ENCODE results near the gene ABCG4. TPM values are rescaled to one million over a fixed set of nuclear protein-coding genes. Genes with fewer than 3 reads are reported as not detected.
"Not testable (repeated sequence)": the region's sequence is repeated elsewhere in the genome, so short reads cannot be mapped to it uniquely, and the experiment has no call there.

The ABCG4 gene
- total RNA-seq, 1 experiment from 2014 or later, result not detected

GRCh38 chr11:119126675-119127268, 22.1 kb upstream of the ABCG4 start:
- H3K9me3 ChIP-seq (ENCODE audit: low read depth, low read length, poor library complexity, severe bottlenecking), result no peaks in the 10 kb centered on the region
- CTCF ChIA-PET, result no interaction called here

GRCh38 chr11:119130662-119131061, 18.2 kb upstream of the ABCG4 start:
- no peak overlapping the region for H3K27ac ChIP-seq (ENCODE audit: low read depth, low read length, poor library complexity, severe bottlenecking)
- no peaks in the 10 kb centered on the region for H3K27me3 ChIP-seq (replicated peaks; ENCODE audit: insufficient read depth, low read depth, low read length, poor library complexity)
- TF ChIP-seq EZH2 (IDR thresholded peaks at IDR 0.05; ENCODE audit: borderline replicate concordance, low read depth, low read length, poor library complexity, severe bottlenecking) (no peak), CTCF (conservative IDR thresholded peaks at IDR 0.05; ENCODE audit: low read depth, low read length) (no peak)
- peaks cover 25% of the 10 kb centered on the region for H3K36me3 ChIP-seq (ENCODE audit: insufficient read depth, low read length, poor library complexity, severe bottlenecking)
- ChIA-PET POLR2A (ENCODE audit: low non-redundant PET) (interaction anchor here (0.6 kb wide), 1 partner anchor 90 kb away, joined by 4 read pairs; no protein-coding TSS in a partner anchor), CTCF (no interaction called here)
- H3K9me3 ChIP-seq (ENCODE audit: low read depth, low read length, poor library complexity, severe bottlenecking), result no peaks in the 10 kb centered on the region
- DNase-seq (ENCODE audit: low spot score), result no peak
- H3K4me3 ChIP-seq (ENCODE audit: low read depth, low read length, poor library complexity, severe bottlenecking), result no peak overlapping the region
- no TSS peak for BruUV-seq (replicated peaks)
- no peaks in the 10 kb centered on the region for H3K4me1 ChIP-seq (ENCODE audit: insufficient read depth, low read length, poor library complexity, severe bottlenecking)
- intact Hi-C loops (cut with micrococcal nuclease; ENCODE audit: unreplicated experiment), result no loop called here

More at GRCh38 chr11:119126675-119127268, 22.1 kb upstream of the ABCG4 start:
- Histone ChIP-seq H3K36me3 (ENCODE audit: insufficient read depth, low read length, poor library complexity, severe bottlenecking) (peaks cover 10% of the 10 kb centered on the region), H3K4me3 (ENCODE audit: low read depth, low read length, poor library complexity, severe bottlenecking) (no peak overlapping the region), H3K27ac (ENCODE audit: low read depth, low read length, poor library complexity, severe bottlenecking) (no peak overlapping the region), H3K27me3 (replicated peaks; ENCODE audit: insufficient read depth, low read depth, low read length, poor library complexity) (no peaks in the 10 kb centered on the region), H3K4me1 (ENCODE audit: insufficient read depth, low read length, poor library complexity, severe bottlenecking) (peaks cover 8% of the 10 kb centered on the region)
- no peak for DNase-seq (ENCODE audit: low spot score)
- TF ChIP-seq CTCF (conservative IDR thresholded peaks at IDR 0.05; ENCODE audit: low read depth, low read length) (no peak), EZH2 (IDR thresholded peaks at IDR 0.05; ENCODE audit: borderline replicate concordance, low read depth, low read length, poor library complexity, severe bottlenecking) (no peak)
- POLR2A ChIA-PET (ENCODE audit: low non-redundant PET), result no interaction called here
- no TSS peak for BruUV-seq (replicated peaks)
- intact Hi-C loops (cut with micrococcal nuclease; ENCODE audit: unreplicated experiment), result no loop called here

- intact Hi-C loops (cut with micrococcal nuclease; ENCODE audit: unreplicated experiment), result no loop called here
- DNase-seq (ENCODE audit: low spot score), result peak; percentile 31
- no TSS peak for BruUV-seq (replicated peaks)
- Histone ChIP-seq H3K9me3 (ENCODE audit: low read depth, low read length, poor library complexity, severe bottlenecking) (no peaks in the 10 kb centered on the region), H3K4me3 (ENCODE audit: low read depth, low read length, poor library complexity, severe bottlenecking) (no peak overlapping the region), H3K36me3 (ENCODE audit: insufficient read depth, low read length, poor library complexity, severe bottlenecking) (peaks cover 25% of the 10 kb centered on the region), H3K27ac (ENCODE audit: low read depth, low read length, poor library complexity, severe bottlenecking) (no peak overlapping the region), H3K4me1 (ENCODE audit: insufficient read depth, low read length, poor library complexity, severe bottlenecking) (no peaks in the 10 kb centered on the region), H3K27me3 (replicated peaks; ENCODE audit: insufficient read depth, low read depth, low read length, poor library complexity) (no peaks in the 10 kb centered on the region)
- ChIA-PET CTCF (no interaction called here), POLR2A (ENCODE audit: low non-redundant PET) (no interaction called here)
- TF ChIP-seq EZH2 (IDR thresholded peaks at IDR 0.05; ENCODE audit: borderline replicate concordance, low read depth, low read length, poor library complexity, severe bottlenecking) (no peak), CTCF (conservative IDR thresholded peaks at IDR 0.05; ENCODE audit: low read depth, low read length) (peak; percentile 72)
Measured at GRCh38 chr11:119134389-119134978, 14.4 kb upstream of the ABCG4 start.

- BruUV-seq (replicated peaks); H3K4me3 ChIP-seq (ENCODE audit: low read depth, low read length, poor library complexity, severe bottlenecking); H3K27me3 ChIP-seq (replicated peaks; ENCODE audit: insufficient read depth, low read depth, low read length, poor library complexity); H3K4me1 ChIP-seq (ENCODE audit: insufficient read depth, low read length, poor library complexity, severe bottlenecking); POLR2A ChIA-PET (ENCODE audit: low non-redundant PET); H3K9me3 ChIP-seq (ENCODE audit: low read depth, low read length, poor library complexity, severe bottlenecking); CTCF ChIA-PET; intact Hi-C loops (cut with micrococcal nuclease; ENCODE audit: unreplicated experiment); H3K27ac ChIP-seq (ENCODE audit: low read depth, low read length, poor library complexity, severe bottlenecking); H3K36me3 ChIP-seq (ENCODE audit: insufficient read depth, low read length, poor library complexity, severe bottlenecking); DNase-seq (ENCODE audit: low spot score): not testable (repeated sequence)
Measured at GRCh38 chr11:119139276-119139675, 9.6 kb upstream of the ABCG4 start.
